ENCODE data around the gene PLIN4.

PLIN4 gene

DNA sequence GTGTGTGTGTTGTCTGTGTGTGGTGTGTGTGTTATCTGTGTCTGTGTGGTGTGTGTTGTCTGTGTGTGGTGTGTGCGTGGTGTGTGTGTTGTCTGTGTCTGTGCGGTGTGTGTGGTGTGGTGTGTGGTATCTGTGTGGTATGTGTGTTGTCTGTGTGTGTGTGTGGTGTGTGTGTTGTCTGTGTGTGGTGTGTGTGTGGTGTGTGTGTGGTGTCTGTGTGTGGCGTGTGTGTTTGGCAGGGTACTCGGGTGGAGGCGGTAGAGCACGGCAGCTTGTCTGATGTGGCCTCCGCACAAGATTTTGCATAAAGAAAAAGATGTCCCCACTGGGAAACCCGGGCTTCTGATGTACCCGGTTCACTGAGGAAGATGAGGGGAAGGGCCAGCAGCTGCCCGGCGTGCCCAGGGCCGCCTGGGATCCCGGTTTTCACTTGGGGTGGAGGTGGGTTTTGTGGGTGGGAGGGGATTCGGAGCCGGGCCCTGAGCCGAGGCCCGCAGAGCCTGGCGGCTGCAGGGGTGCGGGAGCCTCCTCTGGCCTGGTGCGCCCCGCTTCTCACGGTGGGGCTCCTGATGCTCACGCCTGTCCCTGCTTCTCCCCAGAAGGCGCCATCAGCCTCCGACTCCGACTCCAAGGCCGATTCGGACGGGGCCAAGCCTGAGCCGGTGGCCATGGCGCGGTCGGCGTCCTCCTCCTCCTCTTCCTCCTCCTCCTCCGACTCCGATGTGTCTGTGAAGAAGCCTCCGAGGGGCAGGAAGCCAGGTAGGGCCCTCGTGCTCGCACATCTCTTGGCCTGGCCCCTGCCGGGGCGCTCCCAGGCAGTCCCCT, 25.0 kb downstream of the PLIN4 start:
- no peak for DNase-seq

DNA sequence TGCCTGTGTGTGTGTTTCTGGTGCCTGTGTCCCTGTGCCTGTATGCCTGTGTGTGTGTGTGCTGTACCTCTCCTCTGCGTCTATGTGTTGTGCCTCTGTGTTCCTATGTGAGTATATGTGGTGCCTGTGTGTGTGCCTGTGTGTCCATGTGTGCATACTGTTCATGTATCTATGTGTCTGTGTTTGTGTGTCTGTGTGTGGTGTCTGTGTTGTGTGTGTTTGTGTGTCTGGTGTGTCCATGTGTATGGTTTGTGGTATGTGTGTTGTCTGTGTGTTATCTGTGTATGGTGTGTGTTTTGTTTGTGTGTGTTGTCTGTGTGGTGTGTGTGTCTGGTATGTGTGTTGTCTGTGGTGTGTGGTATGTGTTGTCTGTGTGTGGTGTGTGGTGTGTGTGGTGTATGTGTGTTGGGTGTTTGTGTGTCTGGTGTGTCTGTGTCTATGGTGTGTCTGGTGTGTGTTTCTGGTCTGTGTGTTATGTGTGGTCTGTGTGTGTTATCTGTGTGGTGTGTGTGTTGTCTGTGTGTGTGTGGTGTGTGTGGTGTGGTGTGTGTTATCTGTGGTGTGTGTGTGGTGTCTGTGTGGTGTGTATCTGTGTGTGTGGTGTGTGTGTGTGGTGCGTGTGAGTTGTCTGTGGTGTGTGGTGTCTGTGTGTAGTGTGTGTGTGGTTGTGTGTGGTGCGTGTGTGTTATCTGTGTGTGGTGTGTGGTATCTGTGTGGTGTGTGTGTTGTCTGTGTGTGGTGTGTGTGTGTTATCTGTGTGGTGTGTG, 25.8 kb downstream of the PLIN4 start:
- no peak for DNase-seq

DNA sequence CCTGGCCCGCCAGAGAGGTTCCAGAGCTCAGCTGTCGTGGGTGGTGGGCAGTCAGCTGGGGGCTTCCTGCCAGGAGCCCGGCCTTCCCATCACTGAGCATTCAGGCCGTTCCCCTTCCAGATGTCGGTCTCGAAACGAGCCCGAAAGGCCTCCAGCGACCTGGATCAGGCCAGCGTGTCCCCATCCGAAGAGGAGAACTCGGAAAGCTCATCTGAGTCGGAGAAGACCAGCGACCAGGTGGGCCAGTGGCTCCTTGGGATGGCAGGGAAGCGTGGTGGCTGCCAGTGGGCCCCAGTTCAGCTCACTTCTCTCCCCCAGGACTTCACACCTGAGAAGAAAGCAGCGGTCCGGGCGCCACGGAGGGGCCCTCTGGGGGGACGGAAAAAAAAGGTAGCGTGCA, 26.8 kb downstream of the PLIN4 start:
- DNase-seq, result no peak

DNA sequence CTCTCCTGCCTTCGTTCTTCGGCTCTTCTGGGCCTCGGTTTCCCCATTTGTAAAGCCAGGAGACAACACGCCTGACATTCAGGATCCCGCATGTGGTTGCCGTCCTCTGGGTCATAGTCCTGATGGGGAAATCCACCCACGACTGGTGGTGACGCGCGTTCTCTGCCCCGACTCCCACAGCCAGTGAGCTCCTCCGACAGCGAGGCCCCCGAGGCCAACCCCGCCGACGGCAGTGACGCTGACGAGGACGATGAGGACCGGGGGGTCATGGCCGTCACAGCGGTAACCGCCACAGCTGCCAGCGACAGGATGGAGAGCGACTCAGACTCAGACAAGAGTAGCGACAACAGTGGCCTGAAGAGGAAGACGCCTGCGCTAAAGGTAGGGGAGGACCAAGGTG, 29.8 kb downstream of the PLIN4 start:
- no peak for DNase-seq

DNA sequence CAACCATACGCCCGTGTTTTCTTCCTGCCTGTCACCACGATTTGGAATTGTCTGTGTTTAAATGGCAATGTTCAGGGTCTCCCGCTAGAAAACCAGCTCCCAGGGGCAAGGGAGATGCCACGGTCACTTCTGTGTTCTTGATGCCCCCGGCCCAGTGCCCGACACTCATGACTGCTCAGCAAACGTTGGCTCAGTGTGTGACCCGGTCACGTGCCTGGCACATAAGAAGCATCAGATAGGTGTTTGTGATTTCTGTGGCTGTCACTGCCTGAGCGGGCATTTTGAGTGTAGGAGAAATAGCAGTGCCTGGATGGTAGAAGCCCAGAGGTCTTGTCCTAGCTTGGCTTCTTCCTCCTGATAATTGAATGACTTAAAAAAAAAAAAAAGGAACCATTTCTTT, 30.7 kb downstream of the PLIN4 start:
- DNase-seq, result no peak

DNA sequence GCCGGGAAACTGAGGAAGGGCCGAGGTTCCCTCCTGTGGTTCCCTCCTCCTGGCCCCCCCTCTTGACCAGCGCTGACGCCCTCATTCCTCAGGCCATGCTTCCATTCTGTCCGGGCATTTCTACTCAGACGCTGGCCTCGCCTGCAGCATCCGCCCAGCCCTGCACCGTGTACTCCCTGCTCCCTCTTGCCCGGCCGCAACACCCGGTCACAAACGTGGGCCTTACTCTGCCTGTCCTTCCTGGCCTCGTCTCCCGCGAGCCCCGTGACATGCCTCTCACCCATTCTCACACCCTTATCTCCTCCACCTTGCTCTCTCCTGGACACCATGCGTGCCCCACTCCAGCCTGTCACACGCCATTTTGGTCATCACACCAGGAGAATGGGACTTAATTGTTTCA, 34.9 kb downstream of the PLIN4 start:
- no peak for DNase-seq

DNA sequence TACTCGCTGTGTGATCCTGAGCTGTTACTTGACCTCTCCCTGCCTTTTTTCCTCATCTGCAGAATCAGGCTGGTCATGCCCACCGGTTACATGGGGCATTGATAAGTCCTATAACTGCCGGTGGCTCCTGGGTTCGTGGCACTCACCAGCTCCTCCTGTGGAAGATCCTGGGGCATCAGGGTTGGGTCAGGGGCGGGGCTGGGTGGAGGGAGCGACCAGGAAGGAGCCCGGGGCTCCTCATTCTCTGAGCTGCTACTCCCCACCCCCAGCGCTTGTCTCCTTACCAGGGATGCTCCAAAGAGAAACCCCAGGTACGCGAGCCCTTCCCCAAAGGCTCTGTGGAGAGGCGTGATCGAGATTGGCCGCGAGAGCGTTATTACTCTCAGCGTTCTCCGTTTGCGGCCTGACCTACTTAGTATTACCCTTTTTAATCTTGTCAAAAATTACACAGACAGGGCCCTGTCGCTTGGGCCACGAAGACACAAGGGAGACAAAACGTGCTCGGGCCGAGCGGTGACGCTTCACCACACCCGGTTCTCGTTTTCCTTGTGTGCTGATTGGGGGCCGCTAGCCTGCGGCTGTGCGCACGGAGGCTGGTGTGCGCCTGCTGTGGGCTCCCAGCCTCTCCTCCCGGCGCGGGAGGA, 35.4 kb downstream of the PLIN4 start:
- DNase-seq, result no peak

DNA sequence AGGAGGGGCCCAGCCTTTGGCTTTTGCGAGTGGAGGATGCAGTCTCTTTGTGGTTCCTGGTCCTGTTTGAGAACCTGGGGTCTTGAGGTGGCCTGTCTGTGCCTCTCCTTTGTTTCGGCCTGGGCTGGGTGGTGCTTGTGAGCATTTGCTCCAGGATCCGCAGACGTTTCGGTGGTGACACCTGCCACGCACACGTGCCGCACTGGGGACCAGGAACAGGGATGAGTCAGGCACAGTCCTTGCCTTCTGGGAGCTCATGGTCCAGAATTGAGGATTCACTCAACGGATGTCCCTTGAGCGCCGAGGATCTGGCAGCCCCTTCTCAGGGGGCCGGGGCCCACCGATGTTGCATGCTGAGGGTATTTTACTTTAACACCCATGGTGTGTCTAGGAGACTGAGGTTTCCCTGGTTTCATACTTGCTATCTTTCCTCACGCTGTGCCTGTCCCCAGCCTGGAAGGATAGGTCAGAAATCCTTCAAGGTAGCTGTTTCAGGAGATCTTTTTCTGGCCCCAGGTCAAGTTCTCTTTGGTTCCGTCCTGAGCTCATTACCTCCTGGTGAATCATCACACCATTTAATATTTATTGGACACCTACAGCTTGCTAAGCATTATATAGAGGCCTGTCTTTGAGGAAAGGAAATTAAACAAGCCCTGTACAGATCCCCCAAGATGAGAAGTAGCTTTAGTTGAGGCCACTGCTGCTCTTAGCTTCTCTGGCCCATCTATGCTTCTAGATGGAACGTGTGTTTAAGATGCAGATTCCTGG, 41.1 kb downstream of the PLIN4 start:
- DNase-seq, result no peak

DNA sequence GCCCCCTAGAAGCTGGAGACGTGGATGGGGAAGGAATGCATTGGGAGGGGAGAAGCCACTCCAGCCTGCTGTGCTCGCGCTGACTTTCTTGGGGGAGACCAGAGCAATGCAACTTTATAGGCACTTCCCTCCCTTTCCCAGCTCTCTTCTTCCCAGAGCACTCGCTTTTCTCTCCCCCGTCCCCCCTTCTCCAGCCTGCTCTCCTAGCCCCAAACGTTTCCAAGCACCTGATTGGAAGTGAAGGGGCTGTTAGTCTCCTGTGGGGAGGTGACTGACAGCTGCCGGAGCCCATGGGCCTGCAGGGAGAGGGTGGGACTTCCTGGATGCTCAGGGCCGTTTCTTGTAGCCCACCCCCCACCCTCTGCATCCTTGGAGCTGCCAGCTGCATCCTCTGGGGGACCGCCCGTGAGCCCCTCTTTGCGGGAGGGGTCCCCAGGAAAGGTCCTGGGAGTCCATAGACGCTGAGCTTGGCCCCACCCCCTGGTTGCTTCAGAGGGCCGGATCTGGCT, 43.7 kb downstream of the PLIN4 start:
- peak in 48 of 56 donors; percentile 2 to 78 (median 51) for DNase-seq

DNA sequence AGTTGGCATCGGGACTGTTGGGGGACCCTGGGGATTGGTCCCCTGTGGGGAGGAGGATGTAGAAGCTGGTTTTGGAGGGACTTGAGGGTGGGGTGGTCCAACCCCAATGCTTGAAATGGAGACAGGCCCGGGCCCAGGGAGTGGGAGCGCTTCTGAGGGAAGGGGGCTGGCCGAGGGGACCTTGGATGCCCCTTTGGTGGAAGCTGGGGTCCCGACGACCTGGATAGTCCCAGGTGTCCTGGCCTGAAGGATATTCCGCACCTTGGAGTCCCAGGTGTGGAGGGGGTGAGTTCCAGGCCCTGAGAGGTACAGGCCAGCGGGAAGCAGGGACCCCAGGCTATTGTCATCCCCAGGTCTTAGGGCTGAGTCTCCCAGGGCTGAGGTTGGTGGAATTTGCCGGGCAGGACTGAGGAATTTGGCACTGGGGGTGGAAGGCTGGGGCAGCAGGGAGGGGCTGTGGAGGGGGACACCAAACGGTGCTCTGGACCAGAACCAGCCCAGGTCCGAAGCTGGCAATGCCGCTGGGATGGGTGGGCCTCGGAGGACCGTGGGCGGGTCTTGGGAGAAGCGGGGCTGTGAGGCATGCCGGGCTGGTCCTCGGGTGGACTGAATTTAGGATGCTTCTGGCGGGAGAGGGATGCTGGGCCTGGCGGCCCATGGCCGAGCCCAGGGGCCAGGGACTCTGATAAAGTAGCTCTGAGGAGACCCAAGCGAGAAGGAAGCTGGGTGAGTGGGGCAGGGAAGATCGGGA, 44.3 kb downstream of the PLIN4 start:
- DNase-seq, result no peak

DNA sequence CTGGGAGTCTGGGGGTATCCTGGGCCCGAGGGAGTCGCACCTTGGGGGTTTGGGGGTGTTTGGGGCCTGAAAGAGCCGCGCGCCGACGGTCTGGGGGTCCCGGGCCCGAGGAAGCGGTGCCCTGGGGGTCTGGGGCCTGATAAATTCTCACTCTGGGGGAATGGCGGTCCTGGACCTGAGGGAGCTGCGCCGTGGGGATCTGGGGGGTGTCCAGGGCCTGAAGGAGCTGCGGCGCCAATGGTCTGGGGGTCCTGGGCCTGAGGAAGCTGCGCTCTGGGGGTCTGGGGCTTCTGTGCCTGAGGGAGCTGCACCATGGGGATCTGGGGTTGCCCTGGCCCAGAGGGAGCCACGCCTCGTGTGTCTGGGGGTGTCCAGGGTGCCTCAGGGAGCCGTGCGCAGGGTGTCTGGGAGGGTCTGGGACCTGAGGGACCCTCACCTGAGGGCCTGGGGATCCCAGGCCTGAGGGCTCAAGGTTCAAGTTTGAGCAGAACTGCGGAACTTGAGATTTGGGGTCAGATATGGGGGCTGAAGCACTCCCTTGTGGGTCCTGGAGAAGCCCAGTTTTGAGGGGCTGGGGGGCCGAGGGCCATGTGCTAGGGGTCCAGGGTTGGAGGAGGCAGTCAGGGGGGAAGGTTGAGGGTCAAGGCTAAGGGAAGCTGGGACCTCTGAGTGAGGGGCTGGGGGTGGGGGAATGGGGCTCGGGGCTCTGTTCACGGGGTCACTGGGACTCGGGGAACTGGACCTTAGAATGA, 45.1 kb downstream of the PLIN4 start:
- no peak for DNase-seq

DNA sequence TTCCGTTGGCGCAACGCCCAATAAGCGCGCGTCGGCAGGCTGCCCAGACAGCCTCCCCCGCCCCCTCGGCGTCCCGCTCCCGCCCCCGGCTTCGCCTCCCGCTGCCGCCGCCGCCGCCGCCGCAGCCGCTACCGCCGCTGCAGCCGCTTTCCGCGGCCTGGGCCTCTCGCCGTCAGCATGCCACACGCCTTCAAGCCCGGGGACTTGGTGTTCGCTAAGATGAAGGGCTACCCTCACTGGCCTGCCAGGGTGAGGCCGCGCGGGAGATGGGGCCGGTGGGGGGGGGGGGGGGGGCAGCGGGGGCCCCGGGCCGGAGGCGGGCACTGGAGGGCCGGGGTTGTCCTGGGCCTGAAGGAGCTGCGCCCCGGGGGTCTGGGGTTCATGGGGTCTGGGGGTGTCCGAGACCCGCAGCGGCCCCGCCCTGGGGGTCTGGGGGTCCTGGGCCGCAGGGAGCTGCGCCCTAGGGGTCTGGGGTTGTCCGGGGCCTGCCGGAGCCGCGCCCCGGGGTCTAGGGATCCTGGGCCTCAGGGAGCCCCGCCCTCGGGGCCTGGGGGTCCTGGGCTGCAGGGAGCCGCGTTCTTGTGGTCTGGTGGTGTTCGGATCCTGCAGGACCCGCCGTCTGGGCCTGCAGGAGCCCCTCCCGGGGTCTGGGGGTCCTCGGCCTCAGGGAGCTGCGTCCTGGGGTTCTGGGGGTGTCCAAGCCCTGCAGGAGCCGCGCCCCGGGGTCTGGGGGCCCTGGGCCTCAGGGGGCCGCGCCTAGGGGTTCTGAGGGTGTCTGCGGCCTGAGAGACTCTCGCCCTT, 45.9 kb downstream of the PLIN4 start, which contains the start of gene HDGFL2:
HDGFL2 (plus strand) TSS at position 124 of the 801 bp plus-strand sequence; CDS start at position 178, 54 bp downstream.
- peak in 1 of 56 donors; percentile 95 for DNase-seq

DNA sequence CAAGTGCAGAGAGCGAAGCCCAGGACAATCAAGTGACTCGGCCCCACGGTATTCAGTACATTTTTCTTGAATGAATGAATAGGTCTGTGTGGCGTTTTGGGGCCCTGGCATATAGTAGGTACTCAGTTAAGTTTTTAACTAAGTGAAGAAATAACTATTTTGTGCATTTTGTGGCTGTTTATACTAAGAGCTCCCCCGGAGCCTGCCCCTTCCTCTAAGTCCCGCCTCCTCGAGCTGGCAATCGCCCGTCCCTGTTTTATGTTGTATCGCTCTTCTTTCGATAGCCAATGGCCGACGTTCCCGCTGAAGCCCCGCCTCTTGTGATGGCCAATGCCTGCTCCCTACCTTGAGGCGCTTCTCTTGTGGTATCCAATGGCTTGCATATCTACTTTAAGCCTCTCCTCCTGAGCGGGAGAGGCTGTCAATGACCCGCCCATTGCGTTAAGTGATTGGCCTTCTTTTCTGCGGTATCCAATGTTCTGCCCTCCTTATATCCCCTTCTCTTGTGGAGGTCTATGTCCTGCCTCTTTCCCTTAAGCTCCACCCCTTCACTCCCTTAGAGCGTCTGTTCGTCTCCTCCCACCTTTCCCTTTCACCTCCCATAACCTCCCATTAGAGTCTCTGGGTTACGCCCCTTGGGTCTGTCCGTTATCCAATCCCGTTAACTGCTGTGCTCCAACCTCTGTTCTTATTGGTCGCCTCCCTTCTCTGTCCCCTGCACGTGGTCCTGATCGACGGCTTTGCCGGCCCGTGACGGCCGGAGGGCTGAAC, 46.7 kb downstream of the PLIN4 start:
- peak; percentile 78 to 100 (median 99) for DNase-seq

DNA sequence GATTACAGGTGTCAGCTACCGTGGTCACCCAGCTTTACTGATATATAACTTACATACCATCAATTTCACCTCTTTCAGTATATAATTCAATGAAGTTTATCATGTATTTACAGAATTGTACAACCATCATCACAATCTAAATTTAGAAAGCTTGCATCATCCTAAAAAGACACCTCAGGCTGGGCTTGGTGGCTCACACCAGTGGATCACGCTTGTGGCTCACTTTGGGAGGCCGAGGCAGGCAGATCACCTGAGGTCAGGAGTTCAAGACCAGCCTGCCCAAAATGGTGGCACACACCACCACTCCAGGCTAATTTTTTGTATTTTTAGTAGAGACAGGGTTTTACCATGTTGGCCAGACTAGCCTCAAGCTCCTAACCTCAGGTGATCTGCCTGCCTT, 50.5 kb downstream of the PLIN4 start:
- no peak for DNase-seq

DNA sequence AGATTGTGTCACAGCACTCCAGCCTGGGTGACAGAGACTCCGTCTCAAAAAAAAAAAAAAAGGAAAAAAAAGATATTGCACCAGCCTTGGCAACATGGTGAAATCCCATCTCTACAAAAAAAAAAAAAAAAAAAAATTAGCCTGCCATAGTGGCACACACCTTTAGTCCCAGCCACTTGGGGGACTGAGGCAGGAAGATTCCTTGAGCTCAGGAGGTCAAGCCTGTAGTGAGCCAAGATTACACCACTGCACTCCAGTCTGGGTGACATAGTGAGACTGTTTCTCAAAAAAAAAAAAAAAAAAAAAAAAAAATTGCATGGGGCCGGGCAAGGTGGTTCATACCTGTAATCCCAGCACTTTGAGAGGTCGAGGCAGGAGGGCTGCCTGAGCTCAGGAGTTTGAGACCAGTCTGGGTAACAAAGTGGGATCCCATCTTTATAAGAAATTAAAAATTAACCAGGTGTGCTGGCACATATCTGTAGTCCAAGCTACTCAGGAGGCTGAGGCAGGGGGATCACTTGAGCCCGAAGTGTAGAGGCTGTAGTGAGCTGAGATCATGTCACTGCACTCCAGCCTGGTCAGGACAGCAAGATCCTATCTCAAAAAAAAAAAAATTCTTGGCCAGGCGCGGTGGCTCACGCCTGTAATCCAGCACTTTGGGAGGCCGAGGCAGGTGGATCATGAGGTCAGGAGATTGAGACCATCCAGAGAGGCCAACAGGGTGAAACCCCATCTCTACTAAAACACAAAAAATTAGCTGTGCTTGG, 53.3 kb downstream of the PLIN4 start:
- DNase-seq, result no peak

DNA sequence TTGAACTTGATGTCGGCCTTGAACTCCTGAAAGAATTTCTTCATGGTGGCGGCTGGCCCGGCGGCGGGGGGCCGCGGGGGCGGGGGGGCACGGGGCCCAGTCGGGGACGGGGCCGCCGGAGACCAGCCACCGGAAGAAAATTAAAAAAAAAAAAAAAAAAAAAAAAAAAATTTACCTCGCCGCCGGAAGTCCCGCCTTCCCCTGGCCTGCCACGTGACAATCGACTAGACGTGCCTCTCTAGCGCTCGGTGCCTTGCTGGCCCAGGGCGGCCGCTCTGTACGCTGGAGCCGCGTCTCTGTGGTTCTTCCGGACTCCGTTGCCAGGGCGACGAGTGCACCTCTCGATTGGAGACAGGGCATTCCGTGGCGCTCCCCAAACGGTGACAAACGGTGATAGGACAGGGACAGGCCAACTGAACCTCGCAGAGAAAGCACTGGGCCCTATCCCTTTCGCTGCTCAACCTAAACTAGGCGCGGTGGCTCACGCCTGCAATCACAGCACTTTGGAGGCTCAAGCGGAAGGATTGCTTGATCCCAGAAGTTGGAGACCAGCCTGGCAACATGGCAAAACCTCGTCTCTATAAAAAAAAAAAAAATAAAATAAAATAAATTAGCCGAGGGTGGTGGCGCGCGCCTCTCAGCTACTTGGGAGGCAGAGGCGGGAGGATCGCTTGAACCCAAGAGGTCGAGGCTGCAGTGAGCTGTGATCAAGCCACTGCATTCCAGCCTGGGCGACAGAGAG, 60.5 kb downstream of the PLIN4 start, which contains the start of gene UBXN6:
UBXN6 (minus strand) TSS at position 141 of the 742 bp plus-strand sequence; CDS start at position 44, 97 bp downstream.
- peak; percentile 40 to 99 (median 93) for DNase-seq
